Ishikawa (cell line): ENCODE data around the gene IQGAP1.

Source experiments
- CEBPB ChIP-seq: IDR thresholded peaks from 2 replicates; pipeline ENCODE4 v1.6.1; 2012
- CREB1 ChIP-seq: IDR thresholded peaks from 2 replicates; pipeline ENCODE4 v1.6.1; 2012; ENCODE audit warnings: low read depth
- EP300 ChIP-seq: IDR thresholded peaks from 2 replicates; pipeline ENCODE4 v1.6.1; 2012; ENCODE audit warnings: borderline replicate concordance
- FOXM1 ChIP-seq: IDR thresholded peaks from 2 replicates; pipeline ENCODE4 v1.6.1; 2012; ENCODE audit warnings: low read depth, borderline replicate concordance
- MAX ChIP-seq: IDR thresholded peaks from 2 replicates; pipeline ENCODE4 v1.6.1; 2012
- RAD21 ChIP-seq: IDR thresholded peaks from 2 replicates; pipeline ENCODE4 v1.6.1; 2012; ENCODE audit warnings: low read depth
- TAF1 ChIP-seq: IDR thresholded peaks from 2 replicates; pipeline ENCODE4 v1.6.1; 2012; ENCODE audit warnings: low read depth, mild to moderate bottlenecking
- TCF12 ChIP-seq: IDR thresholded peaks from 2 replicates; pipeline ENCODE4 v1.6.1; 2012; ENCODE audit warnings: low read depth
- TEAD4 ChIP-seq: IDR thresholded peaks from 2 replicates; pipeline ENCODE4 v1.6.1; 2012
- YY1 ChIP-seq: IDR thresholded peaks from 2 replicates; pipeline ENCODE4 v1.6.1; 2012; ENCODE audit warnings: low read depth
- TF ChIP-seq, protein P1 (sequence below): IDR thresholded peaks from 2 replicates; pipeline ENCODE4 v1.6.1; 2012

GRCh38 chr15:90411176-90411575 is 23.1 kb downstream of the IQGAP1 start:
- TF ChIP-seq EP300 (no peak), TEAD4 (no peak), YY1 (no peak), MAX (no peak), TCF12 (no peak), TAF1 (no peak), CEBPB (no peak), RAD21 (no peak), FOXM1 (no peak), CREB1 (no peak)
- TF ChIP-seq, protein P1, sequence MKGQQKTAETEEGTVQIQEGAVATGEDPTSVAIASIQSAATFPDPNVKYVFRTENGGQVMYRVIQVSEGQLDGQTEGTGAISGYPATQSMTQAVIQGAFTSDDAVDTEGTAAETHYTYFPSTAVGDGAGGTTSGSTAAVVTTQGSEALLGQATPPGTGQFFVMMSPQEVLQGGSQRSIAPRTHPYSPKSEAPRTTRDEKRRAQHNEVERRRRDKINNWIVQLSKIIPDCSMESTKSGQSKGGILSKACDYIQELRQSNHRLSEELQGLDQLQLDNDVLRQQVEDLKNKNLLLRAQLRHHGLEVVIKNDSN: no peak
